GM12872 (cell line): ENCODE measurements around the gene NCAPD2.

Experiments used
- CTCF ChIP-seq: IDR thresholded peaks from 3 replicates; pipeline ENCODE4 v1.5.1; 2011; ENCODE audit warnings: low read depth, mild to moderate bottlenecking, low read length, moderate library complexity; ENCODE audit not compliant: insufficient read depth

Gene NCAPD2

GRCh38 chr12:6549684-6550151 lies 55.8 kb downstream of the NCAPD2 start:
- no peak for TF ChIP-seq CTCF

- TF ChIP-seq CTCF = no peak
These were observed 56.6 kb downstream of the NCAPD2 start for GRCh38 chr12:6550294-6551062.

- no peak for TF ChIP-seq CTCF
These were observed 57.2 kb downstream of the NCAPD2 start for GRCh38 chr12:6551063-6551461.

- TF ChIP-seq CTCF = no peak
These were observed 57.7 kb downstream of the NCAPD2 start for GRCh38 chr12:6551496-6552139.

- no peak for TF ChIP-seq CTCF
These were observed 58.2 kb downstream of the NCAPD2 start for GRCh38 chr12:6552140-6552551.

GRCh38 chr12:6553051-6553868 lies 59.4 kb downstream of the NCAPD2 start:
- no peak for TF ChIP-seq CTCF
